Left lobe of liver (tissue), 2 donors: Measurements from ENCODE around the gene CDH18. TPM values are rescaled to one million over a fixed set of nuclear protein-coding genes. Genes with fewer than 3 reads are reported as not detected.

Experiments
- ATAC-seq: fragments of 200-7000 bp; cut with Tn5 transposase; one replicate; pipeline ENCODE4 v1.9.1; 2020; ENCODE audit warnings: mild to moderate bottlenecking, moderate library complexity
- DNase-seq: peaks from one replicate; pipeline ENCODE4 v3.0.0-alpha.2; 2020; ENCODE audit warnings: low spot score
- total RNA-seq: library from RNA; stranded (reverse); gene quantifications from one replicate; pipeline ENCODE4 v1.2.1, GENCODE V29; 2021
- donor health status: DM: no; HTN: no; CAD: no; lungs with moderate emphysema.
- donor health status: DM: no; HTN: yes; CAD: no.

Gene CDH18
- total RNA-seq, 1 donor from 2014 or later: not detected

DNA sequence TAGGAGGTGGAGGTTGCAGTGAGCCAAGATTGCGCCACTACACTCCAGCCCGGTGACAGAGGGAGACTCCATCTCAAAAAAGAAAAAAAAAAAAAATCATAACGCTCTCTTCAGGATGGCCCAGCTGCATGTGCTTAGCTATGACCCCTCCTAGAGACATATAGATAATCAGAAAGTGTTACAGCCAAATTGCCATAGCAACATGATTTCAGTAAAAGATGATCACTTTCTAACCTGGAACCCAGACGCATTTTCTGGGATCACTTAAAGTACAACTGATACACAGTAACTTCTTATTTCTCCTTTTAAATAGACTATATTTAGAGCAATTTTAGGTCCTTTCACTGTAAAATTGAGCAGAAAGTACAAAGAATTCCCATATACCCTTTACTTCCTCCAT lies 372.9 kb downstream of the CDH18 start:
- DNase-seq: no peak
- ATAC-seq: no peak

DNA sequence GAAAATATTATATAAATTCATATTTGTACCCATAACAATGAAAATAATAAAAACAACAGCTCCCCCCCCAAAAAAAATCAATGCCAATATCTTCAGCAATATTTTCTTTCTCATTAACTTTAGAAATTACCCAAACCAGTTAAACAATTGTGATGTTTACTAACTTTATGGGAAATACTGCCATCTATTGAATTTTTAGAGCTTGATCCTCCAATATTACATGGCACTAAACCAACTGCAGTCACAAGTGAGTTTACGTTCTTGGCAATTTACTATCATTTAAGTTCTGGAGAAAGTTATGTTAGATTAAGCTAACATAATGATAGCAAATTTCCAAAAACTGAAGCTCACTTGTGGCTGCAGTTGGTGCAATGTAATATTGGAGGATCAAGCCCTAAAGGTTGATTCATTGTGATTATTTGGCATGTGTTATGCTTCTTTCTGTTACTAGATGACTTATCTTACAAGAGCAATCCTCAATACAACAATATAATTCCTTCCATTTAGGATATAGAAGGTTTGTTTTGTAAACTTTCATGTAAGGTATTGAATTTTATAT lies 379.5 kb downstream of the CDH18 start:
- ATAC-seq (no peak), DNase-seq (no peak)

DNA sequence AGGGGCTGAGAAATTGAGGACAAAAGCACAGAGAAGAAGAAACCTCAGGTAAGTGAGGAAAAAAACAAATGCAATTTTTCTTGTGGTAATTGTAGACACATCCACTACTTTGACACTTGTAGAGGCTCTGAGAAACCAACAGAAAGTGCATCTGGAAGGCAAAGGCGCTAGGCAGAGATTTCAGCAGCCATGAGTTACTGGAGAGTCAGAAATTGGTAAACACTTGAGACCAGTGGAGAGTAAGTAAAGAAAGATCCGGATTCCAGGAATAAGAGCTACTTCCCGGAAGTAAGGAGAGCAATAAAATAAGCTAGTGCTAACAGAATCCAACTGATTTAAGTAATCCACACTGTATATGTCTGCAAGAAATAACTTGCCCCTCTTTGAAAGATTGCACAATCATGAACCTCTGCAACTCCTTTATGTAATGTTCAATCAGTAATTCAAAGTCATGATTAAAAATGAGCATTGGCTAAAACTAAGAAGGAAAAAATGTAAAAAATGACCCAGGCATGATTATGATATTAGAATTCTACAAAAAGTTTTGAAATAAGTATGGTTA lies 382.1 kb downstream of the CDH18 start:
- DNase-seq (no peak), ATAC-seq (no peak)

DNA sequence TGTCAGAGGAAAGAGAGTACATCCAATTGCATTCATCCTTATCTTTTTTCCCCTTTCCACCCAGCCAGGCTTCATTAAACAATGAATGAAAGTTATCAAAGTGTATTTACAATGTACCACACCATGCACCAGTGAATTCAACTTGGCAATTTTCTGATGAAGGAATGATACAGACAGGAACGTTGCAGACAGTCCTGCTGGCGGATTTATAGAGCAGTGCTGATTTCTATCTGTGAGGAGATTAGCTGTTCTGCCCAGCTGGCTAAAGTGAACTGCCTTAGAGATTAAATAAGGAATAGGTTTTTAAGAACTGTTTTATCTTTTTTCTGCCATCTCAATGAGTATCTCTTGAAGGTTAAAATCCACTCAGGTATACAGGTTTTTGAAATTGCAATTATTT lies 403.9 kb downstream of the CDH18 start:
- DNase-seq (no peak), ATAC-seq (no peak)

DNA sequence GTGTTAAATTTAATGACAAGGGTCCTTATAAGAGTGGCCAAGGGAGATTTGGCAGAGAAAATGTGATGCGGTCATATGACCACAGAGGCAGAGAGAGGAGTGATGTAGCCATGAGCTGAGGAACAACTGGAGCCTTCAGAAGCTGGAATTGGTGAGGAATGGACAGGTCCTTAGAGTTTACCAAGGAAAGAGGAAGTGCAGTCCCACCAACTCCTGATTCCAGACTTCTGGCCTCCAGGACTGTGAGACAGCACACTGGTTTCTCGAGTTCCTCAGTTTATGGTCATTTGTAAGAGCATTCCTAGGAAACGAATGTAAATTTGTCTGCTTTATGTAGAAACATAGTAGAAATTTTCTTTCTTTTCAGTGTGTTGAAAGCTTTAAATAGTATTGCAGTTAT lies 410.1 kb downstream of the CDH18 start:
- ATAC-seq: no peak
- DNase-seq: no peak

DNA sequence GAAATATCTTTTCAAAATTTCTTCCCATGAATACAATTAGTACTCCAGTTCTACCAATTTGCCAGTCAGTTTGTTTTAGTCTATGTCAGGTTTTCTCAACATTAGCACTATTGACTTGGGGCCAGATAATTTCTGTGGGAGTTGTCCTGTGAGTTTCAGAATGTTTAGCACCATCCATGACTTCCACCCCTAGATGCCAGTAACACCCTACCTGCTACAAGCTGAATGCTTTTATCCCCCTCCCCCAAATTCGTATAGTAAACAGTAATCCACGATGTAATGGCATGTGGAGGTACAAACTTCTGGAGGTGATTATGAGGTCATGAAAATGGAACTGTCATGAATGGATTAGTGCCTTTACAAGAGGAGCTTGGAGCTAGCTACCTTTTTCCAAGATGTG lies 420.0 kb downstream of the CDH18 start:
- ATAC-seq (no peak), DNase-seq (no peak)

DNA sequence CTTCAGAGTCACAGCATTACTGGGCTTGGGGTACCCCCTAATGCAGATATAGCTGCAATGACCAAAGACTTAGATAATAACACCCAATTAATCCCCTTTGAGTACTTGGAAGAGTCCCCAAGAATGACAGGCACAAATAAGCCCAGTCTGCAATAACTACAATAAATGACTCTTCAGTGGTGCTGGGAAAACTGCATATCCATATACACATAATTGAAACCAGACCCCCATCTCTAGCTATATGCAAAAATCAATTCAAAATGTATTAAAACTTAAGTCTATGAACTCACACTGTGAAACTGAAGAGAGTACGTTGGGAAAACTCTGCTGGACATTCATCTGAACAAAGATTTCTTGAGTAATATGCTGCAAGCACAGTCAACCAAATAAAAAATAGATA lies 422.5 kb downstream of the CDH18 start:
- ATAC-seq: no peak
- DNase-seq: no peak

DNA sequence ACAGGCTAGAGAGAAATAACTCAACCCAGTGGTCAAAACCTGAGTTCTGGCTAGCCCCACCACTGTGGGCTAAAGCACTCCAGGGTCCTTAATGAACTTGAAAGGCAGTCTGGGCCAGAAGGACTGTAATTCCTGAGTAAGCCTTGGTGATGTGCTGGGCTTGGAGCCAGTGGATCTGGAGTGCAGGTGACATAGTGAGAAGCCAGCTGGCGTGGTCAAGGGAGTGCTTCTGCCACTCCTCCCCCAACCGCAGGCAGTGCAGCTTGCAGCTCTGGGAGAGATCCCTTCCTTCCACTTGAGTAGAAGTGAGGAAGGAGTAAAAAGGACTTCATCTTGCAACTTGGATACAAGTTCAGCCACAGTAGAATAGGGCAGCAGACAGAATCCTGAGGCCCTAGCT lies 424.0 kb downstream of the CDH18 start:
- DNase-seq (no peak), ATAC-seq (no peak)

DNA sequence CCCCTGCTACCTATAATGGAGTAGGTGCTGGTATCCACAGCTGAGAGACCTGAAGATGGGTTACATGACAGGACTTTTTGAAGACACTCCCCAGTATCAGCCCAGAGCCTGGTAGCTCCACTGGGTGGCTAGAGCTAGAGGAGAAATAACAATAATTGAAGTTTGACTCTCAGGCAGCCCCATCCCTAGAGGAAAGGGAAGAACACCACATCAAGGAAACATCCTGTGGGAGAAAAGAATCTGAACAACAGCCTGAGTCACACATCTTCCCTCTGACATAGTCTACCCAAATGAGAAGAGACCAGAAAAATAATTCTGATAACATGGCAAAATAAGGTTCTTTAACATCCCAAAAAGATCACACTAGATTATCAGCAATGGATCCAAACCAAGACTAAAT lies 432.1 kb downstream of the CDH18 start:
- DNase-seq: no peak
- no peak for ATAC-seq

DNA sequence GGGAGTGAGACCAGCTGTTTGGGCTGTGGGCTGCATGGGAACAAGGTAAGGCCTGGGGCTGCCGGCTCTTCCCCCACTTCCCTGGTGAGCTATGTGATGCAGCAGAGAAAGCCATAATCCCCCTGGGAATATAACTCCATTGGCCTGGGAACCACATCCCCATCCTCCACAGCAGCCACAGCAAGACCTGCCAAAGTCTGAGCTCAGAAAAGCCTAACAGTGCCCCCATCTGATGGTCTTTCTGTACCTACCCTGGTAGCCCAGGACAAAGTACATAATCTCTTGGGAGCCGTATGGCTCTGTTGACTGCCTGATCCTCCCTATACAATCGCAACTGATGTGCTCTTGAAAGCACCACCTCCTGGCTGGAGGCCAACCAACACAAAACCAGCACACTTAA lies 432.6 kb downstream of the CDH18 start:
- DNase-seq: no peak
- no peak for ATAC-seq

DNA sequence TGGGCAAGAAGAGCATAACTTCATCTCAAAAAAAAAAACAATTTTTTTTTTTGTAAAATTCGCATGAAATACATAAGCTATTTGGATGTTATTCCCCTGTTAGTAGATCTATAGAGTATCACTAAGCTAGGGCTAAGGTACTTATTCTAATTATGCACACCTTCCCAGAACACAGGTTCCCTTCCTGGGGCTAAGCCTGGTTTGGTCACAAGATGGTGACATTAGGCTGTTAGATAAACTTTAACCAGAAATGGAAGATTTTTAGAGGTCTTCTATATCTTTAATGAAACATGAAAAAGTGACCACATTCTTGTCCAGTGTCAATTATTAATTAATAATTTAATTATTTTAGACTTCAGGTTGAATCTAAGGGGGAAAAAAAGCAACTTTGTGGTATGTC lies 433.5 kb downstream of the CDH18 start:
- ATAC-seq (no peak), DNase-seq (no peak)

DNA sequence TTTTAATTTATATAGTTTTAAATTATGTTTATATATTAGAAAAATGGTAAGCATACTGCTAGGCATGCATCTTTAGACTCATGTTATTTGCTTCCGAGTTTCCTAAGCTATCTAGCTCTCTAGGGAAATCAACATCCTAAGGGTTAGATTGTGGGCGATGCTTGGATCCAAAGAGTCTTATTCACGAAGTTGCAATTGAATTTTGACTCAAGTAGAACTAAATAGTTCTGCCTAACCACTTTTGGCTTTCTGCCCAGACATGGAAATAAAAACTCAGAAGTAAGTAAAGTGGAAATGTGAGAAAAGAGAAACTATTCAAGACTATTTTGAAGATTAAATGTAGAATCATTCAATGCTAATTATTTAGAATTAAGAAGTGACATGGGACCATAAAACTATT lies 440.4 kb downstream of the CDH18 start:
- no peak for ATAC-seq
- no peak for DNase-seq

DNA sequence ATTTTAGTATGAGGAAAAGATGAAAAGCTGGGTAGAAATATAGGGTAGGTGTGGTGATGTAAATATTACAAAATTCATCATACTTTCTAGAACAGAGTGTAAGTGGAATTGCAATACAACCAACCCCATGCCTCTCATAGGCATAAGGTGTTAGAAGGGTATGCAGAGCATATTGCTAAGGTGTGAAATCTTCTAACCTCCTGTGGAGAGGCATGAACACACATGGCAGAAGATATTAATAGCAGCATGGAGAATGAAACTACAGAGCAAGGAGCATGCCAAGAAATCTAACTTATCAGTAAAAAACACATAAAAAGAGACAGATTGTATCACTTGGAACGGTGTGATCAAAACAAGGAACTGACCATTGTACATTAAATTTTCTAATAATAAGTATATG lies 441.5 kb downstream of the CDH18 start:
- ATAC-seq: no peak
- no peak for DNase-seq

DNA sequence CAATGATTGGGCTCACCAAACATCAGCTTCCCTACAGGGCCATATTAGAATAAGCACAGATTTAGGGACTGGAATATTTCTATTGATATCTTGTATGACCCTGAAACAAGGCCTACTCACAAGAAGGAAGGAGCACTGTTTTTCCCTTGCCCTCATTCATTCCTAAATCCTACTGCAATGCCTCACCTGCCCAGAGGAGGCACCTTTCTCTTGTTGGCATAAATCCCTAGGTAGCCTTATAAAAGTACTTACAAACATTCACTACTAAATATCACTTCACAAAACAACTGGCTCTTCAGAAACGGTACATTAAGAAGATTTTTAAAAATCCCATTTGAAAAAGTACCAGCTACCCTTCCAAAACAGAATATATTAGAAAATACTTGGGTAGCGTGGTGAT lies 449.4 kb downstream of the CDH18 start:
- no peak for DNase-seq
- no peak for ATAC-seq

DNA sequence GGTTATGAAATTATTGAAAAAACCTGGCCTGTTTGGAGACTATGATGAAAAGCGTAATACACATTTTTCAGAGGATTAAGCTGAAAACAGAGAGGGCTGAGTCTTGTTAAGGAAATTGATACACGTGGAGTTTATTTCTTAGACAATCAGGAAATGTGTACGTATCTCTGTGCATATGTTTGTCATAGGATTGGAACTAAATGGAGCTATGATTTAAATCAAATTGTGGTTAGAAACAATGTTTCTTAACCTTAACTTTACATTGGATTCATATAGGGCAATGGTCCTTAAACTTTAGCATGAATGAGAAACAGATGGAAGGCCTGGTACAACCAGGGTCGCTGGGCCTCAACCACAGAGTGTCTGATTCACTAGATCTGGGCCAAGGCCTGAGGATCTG lies 451.6 kb downstream of the CDH18 start:
- DNase-seq (no peak), ATAC-seq (no peak)

DNA sequence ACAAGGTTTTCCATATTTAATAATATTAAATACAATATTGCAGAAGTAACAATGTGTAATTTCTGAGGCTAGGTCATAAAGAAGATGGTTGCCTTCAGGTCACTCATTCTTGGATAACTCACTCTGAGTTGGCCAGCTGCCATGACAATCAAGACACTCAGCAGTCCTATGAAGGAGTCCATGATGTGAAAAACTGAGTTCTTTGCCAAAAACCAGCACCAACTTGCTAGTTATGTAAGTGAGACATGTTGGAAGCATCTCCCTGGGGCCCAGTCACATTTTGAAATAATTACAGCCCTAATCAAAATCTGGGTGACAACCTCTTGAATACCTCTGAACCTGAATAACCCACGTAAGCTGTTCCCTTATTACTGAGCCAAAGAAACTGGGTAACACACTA lies 453.2 kb downstream of the CDH18 start:
- DNase-seq (no peak), ATAC-seq (no peak)

DNA sequence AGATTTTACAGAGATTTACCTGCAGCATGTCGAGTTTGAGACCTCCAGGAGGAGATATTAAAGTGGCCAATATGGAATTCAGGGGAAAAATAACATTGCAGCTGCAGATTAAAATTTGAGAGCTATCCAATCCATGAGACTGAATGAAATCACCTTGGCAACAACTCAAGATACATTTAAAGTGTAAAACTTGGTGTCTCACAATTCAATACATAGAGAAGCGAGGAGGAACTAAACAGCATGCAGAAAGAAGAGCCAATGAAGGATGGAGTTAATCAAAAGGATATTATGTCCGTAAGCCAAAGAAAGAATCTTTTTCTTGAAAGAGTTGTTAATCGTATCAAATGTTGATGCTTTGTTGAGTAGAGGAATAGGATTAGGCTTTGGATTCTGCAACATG lies 455.1 kb downstream of the CDH18 start:
- DNase-seq (no peak), ATAC-seq (no peak)

DNA sequence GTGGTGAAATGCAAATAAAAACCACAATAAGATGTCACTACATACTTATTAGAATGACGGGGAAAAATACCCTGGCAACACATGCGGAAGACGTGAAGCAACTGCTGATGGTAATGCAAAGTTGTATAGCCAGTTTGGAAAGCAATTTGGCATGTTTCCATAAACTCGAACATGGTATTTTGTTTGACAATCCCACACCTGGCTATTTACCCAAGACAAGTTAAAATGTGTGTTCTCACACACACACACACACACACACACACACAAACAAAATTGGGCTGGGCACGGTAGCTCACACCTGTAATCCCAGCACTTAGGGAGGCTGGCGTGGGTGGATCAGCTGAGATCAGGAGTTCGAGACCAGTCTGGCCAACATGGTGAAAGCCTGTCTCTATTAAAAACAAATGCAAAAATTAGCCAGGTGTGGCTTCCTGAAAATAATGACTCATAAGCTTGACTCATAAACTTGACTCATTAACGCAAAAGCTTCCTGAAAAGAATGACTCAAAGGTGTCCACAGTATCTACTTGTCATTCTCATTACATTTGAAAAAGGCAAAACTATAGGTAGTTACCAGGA lies 456.5 kb downstream of the CDH18 start:
- ATAC-seq: no peak
- DNase-seq: no peak

DNA sequence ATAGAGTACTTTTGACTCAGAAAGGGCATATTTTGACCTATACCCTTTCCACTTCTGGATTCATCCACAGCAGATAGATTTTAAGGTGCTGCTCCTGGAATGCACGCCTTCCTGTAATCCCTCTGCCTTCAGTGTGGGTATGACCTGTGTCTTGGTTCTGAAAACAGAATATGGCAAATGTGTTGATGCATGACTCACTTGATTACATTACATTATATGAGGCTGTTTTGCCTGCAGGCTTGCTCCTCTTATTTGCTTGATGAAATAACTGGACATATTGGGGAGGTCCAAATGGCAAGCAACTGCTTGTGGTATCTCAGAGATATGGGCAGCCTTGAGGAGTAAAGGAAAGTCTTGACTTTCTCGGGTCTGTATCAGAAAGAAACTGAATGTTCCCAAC lies 468.6 kb downstream of the CDH18 start:
- no peak for DNase-seq
- ATAC-seq: no peak

DNA sequence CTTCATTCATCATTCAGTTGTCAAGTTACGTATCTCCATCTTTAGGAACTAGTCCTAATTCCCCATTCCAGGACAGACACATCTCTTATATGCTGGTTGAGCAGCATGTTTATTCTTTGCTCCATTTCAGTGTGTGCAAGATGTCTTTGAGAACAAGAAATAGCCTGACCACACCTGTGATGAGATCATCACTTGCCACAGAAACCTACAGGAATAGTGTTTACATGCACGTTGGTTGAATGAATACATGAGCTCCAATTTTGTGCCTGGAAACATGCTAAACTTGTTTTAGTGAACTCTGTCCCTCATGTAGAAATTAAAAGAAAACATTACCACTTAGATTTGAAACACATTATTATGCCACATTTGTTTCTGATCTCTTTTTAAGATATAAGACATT lies 489.1 kb downstream of the CDH18 start:
- no peak for ATAC-seq
- DNase-seq: no peak

DNA sequence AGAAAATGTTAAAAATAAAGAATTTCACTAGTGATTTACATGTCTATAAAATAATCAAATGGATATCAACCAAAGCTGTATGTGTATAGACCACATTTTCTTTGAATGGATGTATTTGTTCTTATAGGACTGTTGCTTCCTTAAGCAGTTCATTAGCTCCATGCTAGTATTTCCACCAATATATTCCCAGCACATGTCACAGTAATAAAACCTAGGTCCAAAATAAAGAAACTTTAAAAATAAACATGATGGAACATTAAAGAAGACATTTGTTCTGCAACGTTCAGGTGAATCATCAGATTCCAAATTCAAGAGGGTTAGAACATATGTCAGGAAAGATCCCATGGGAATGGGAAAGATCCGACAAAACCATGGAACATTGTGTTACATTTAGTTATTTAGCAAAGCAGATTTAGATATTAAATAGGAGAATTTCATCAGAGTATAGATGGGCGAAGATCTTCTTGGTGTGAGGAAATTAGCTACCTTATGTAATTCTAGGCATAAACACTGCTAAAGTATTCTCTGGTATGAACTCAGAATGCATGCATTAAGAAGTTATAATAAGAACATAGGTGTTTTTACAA lies 490.7 kb downstream of the CDH18 start:
- no peak for DNase-seq

DNA sequence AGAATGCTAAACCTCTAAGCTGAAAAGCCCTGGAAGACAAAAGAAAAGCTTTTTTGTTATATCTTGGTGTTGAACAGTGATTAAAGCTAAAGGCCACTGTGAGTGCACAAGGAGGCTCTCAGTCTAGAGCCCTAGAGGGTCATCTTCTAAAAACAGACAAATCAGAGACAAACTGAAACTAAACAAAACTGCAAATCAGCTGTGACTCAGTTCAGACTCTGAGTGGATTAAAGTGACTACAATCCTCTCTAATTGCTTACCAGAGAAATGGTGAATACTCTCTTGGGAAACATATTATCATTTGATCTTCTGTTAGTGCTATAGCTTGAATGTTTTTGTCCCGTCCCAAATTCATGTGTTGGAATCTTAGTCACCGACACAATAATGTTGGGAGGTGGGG lies 491.9 kb downstream of the CDH18 start:
- DNase-seq: no peak
- ATAC-seq: no peak

More for the DNA sequence above, 490.7 kb downstream of the CDH18 start:
- no peak for ATAC-seq

DNA sequence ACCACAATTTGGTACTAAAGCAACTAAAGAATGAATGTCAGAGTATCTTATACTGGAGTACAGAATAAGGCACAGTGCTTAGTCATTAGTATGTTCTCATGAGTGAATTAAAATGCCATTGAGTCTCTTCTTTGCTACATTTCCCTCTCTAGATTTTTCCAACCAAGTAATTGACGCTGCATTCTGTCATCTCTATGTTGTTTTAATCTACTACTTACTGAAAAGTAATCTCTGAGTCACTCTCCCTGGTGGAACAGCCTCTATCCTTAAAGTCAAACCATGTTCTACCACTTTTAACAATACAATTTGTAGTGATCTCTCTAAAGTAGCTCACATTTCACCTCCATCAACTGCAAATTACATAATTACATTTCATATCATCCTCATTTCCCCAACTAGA lies 495.1 kb downstream of the CDH18 start:
- DNase-seq (no peak), ATAC-seq (no peak)
